GM19043 (cell line): ENCODE results near the gene IFT122.
"Not testable (repeated sequence)": the region's sequence is repeated elsewhere in the genome, so short reads cannot be mapped to it uniquely, and the experiment has no call there.

Experiments used
- ATAC-seq: cut with Tn5 transposase; IDR thresholded peaks from one replicate; pipeline ENCODE4 v1.9.1; 2021; ENCODE audit warnings: low read depth; ENCODE audit not compliant: unreplicated experiment

Gene IFT122

DNA sequence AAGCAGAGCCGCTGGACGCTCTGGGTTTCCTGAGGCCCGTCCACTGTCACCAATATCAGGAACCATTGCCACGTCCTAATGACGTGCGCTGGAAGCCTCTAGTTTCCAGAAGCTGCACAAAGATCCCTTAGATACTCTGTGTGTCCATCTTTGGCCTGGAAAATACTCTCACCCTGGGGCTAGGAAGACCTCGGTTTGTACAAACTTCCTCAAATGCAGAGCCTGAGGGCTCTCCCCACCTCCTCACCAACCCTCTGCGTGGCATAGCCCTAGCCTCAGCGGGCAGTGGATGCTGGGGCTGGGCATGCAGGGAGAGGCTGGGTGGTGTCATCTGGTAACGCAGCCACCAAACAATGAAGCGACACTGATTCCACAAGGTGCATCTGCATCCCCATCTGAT lies 91.7 kb downstream of the IFT122 start:
- ATAC-seq = no peak

DNA sequence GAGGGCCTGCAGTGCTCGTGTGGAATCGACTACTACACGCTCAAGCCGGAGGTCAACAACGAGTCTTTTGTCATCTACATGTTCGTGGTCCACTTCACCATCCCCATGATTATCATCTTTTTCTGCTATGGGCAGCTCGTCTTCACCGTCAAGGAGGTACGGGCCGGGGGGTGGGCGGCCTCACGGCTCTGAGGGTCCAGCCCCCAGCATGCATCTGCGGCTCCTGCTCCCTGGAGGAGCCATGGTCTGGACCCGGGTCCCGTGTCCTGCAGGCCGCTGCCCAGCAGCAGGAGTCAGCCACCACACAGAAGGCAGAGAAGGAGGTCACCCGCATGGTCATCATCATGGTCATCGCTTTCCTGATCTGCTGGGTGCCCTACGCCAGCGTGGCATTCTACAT lies 92.2 kb downstream of the IFT122 start:
- no peak for ATAC-seq

DNA sequence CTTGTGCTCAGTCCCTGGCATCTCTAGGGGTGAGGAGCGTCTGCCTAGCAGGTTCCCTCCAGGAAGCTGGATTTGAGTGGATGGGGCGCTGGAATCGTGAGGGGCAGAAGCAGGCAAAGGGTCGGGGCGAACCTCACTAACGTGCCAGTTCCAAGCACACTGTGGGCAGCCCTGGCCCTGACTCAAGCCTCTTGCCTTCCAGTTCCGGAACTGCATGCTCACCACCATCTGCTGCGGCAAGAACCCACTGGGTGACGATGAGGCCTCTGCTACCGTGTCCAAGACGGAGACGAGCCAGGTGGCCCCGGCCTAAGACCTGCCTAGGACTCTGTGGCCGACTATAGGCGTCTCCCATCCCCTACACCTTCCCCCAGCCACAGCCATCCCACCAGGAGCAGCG lies 93.4 kb downstream of the IFT122 start:
- no peak for ATAC-seq

DNA sequence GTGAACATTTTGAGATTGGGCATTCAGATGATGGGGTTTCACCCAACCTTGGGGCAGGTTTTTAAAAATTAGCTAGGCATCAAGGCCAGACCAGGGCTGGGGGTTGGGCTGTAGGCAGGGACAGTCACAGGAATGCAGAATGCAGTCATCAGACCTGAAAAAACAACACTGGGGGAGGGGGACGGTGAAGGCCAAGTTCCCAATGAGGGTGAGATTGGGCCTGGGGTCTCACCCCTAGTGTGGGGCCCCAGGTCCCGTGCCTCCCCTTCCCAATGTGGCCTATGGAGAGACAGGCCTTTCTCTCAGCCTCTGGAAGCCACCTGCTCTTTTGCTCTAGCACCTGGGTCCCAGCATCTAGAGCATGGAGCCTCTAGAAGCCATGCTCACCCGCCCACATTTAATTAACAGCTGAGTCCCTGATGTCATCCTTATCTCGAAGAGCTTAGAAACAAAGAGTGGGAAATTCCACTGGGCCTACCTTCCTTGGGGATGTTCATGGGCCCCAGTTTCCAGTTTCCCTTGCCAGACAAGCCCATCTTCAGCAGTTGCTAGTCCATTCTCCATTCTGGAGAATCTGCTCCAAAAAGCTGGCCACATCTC lies 94.5 kb downstream of the IFT122 start:
- no peak for ATAC-seq

DNA sequence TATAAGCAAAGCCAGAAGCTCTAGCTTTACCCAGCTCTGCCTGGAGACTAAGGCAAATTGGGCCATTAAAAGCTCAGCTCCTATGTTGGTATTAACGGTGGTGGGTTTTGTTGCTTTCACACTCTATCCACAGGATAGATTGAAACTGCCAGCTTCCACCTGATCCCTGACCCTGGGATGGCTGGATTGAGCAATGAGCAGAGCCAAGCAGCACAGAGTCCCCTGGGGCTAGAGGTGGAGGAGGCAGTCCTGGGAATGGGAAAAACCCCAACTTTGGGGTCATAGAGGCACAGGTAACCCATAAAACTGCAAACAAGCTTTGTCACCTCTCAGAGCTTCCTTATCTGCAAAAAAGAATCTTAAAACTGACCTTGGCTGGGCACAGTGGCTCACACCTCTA lies 95.1 kb downstream of the IFT122 start:
- no peak for ATAC-seq

DNA sequence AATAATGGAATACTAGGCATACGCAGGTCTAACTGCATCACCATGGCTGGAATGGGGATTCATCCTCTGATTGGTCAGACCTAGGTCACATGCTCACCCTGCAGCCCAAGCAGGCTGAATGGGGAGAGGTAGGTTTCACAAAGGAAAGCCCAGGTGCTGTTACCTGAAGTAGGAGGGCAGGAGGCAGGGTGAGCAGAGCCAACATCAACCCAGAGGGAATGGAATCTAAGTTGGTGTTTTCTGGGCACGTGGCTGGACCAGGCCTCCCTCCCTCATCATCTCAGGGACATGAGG lies 96.3 kb downstream of the IFT122 start:
- no peak for ATAC-seq

DNA sequence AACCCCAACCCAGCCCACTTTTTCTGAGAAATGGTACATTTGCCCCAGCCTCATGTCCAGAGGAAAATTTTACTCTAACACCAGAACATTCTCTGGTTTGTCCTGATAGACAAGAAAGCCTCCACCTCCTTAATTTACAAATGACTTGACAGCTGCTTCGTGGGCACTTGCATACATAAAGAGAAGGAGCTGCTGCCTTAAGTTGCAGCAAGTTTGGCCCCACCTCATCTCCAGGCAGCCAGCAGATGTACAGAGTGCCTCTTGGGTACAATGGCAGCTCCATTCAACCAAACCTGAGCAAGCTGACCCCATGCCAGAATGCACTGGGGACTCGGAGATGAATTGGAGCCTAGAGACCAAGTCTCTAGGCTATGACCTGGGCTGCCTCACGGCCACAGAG lies 96.8 kb downstream of the IFT122 start:
- ATAC-seq = no peak

DNA sequence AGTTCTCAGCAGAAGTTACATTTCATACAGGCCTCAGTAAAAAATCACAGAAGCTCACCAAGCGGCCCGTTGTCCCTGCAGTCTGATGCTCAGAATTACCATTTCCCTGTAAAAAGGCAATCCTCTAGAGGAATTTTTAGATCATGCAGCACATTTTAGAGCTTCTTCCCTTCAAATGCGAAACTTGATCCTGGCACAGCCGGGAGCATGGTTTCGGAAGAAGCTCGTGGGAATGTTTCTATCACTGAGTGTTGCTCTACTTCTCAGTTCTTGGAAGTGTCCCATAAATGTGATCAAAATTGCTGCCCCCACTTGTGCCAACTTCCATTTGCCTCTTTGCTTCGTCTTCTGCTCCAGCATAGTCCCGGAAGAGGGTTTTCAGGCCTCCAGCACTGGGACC lies 99.2 kb downstream of the IFT122 start:
- ATAC-seq = no peak

DNA sequence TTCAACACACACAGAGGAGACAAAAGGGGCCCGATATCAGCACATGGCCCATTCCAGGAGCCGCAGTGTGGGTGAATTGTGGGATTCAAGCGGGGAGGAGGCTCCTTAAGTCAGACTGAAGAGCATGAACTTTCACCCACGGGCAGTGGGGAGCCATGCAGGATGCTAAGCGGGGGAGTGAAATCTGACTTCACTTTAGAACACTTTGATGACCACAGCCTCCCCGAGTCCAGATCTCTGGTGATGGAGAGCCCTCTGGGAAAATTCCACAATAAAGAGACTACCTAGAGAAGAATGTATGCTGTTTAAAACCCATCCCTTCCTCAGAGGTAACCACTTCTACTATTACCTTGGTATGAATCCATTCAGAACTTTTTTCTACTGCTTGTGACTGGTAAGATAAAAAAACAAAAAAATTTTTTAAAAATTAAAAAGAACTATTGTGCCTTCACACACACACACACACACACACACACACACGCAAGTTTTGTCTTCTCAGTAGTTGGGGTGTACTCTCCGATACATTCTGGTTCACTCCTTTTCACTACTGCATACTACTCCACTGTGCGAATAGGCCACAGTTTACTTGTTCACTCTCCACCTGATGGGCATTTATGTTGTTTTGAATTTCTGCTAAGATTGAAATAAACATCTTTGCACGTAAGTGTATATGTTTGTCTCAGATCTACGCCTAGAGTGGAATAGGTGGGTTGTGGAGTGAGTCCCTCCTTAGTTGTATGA lies 100.9 kb downstream of the IFT122 start:
- no peak for ATAC-seq

DNA sequence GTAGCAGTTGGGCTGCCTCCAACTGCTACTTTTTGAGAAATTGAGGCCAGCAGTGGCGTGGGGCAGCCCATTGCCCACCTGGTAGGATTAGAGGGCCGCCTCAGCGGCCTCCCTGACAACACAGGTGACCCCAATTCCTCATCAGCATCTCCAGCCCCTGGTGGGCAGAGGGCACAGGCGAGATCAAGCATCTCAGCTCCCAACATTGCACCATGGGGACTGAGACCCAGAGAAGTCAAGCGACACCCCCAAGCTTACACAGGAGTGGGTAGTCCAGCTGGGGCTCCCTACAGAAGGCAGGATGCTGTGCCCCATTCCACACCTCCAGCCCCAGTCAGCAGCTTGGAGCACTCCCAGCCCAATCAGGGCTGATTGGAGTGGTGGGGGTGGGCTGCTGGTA lies 102.7 kb downstream of the IFT122 start:
- no peak for ATAC-seq

DNA sequence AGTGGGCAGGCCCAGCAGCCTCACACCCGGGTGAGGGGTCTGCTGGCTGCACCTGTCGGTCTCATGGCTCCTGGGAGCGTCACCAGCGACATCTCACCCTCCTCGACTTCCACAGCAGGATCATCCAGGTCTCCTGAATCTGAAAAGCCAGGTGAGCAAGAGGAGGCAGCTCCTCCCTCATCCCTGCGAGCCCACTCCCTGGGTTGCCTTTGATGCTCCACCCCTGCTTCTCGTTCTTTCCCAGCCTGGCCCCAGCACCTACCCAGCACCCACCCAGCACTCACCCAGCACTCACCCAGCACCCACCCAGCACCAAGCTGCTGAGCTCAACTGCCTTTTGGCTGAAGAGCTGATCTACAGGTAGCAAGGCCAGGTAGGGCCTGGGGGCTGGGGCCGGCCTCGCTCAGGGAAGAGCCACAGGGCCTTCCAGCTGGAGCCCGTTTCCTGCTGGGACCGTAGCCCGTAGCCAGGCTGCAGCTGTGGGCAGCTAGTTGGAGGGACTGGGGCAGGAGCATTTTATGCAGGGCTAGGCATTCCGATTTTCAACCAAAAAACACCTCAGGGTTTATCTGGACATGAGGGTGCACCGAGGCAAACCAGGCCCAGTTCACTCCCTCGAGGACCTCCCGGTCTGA lies 103.2 kb downstream of the IFT122 start, which contains the start of gene H1-8:
Gene H1-8 (plus strand): TSS at position 20 of the 635 bp plus-strand sequence. CDS start 44 bp downstream, at position 64.
- no peak for ATAC-seq

DNA sequence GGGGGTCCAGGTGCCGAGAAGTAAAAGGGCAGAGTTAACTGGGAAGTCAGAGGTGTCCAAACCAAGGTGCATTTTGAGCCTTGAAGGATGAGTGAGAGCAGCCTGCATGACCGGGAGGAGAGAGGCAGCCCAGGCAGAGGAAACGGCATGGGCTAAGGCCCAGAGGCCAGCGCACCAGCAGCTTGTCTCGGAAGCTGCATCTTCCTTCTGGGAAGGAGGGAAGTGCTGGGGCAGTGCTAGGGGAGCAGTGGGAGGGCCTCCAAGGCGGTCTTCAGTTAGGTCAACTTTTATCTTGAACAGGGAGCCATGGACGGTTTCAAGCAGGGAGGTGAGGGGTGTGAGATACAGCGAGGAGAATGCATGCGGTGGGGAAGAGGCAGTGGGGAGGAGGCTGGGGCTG lies 104.0 kb downstream of the IFT122 start:
- ATAC-seq = no peak

DNA sequence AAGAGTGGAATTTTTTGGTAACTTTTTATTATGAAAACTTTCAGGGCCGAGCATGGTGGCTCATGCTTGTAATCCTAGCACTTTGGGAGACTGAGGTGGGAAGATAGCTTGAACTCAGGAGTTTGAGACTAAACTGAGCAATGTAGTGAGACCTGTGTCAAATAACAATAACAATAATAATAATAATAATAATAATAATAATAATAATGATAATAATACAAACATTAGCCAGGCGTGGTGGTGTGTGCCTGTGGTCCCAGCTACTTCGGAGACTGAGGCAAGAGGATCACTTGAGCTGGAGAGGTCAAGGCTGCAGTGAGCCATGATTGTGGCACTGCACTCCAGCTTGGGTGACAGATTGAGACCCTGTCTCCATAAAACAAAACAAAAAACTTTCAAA lies 105.9 kb downstream of the IFT122 start:
- ATAC-seq = not testable (repeated sequence)

DNA sequence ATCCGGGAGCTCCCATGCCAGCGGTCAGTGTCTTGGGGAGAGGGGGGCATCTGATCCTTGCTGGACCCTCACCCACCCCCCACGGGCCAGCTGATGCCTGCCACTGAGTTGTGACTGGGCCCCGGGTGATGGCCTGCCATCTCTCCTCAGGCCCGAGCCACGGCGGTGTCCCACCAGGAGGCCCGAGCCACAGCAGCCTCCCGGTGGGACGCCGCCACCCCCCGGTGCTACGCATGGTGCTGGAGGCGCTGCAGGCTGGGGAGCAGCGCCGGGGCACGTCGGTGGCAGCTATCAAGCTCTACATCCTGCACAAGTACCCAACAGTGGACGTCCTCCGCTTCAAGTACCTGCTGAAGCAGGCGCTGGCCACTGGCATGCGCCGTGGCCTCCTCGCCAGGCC lies 107.2 kb downstream of the IFT122 start:
- ATAC-seq = no peak

DNA sequence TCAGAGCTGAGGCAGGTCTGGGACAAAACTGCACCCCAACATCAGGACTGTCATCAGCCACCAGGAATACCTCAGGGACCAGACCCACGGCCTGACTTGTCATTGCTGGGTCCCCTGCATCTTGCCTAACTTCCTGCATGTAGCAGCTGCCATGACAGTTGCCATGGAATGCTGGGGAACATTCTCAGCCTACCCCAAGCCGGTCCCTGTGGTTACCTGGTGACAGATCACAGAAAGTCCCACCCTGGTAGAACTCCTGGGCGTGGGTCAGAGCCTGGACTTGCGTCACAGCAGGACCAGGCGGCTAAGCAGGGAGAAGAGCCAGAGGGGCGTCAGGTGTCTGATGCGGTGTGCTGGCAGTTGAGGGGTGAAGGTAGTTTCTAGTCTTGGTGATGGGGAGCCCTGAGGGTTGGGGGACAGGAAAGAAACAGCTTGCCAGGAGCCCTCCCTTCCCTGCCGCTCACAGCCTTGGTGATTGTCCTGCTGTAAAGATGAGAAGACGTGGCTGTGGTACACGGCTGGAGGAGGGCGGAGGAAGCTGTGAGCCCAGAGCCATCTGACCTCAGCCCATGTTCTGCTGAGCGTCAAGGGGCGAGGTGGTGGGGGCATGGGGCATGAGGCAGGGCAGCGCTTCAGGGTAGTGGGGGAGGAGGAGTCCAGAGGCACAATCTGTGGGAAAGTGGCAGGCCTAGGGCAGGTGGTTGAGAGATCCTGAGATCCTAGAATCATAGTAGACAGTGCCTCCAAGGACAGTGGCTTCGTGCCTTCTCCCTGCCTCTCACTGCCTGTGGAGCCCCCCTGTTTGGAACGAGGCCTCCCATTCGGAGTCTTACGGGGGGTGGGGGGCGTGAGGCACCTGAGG lies 108.3 kb downstream of the IFT122 start:
- ATAC-seq = no peak

DNA sequence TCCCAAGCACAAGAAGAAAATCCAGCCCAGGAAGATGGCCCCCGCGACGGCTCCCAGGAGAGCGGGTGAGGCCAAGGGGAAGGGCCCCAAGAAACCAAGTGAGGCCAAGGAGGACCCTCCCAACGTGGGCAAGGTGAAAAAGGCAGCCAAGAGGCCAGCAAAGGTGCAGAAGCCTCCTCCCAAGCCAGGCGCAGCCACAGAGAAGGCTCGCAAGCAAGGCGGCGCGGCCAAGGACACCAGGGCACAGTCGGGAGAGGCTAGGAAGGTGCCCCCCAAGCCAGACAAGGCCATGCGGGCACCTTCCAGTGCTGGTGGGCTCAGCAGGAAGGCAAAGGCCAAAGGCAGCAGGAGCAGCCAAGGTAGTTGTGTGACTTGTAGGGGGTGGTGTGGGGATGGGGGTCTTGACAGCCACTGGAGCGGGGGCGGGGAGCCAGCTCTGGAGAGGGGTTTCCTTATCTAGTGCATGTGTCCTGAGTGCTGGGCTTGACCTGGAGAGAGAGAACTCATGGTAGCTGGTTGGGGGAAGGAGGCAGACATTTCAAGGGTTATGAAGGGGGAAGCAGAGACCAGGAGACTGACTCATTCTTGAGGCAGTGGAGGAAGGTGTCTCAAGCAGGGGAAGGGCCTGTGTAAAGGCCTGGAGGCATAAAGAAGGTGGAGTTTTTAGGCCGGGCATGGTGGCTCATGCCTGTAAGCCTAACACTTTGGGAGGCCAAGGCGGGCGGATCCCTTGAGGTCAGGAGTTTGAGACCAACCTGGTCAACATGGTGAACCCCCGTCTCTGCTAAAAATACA lies 109.2 kb downstream of the IFT122 start:
- ATAC-seq = no peak

DNA sequence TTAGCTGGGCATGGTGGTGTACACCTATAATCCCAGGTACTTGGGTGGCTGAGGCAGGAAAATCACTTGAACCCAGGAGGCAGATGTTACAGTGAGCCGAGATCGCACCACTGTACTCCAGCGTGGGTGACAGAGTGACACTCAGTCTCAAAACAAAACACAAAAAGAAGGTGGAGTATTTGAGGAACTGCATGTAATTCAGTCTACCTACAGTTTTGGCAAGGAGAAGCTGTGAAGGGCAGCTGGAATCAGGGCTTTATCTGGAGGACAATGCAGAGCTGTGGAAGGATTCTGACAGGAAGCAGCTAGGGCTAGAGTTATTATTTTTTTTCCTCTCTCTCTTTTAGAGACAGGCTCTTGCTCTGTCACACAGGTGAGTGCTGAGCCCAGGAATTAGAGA lies 109.8 kb downstream of the IFT122 start:
- ATAC-seq = no peak

DNA sequence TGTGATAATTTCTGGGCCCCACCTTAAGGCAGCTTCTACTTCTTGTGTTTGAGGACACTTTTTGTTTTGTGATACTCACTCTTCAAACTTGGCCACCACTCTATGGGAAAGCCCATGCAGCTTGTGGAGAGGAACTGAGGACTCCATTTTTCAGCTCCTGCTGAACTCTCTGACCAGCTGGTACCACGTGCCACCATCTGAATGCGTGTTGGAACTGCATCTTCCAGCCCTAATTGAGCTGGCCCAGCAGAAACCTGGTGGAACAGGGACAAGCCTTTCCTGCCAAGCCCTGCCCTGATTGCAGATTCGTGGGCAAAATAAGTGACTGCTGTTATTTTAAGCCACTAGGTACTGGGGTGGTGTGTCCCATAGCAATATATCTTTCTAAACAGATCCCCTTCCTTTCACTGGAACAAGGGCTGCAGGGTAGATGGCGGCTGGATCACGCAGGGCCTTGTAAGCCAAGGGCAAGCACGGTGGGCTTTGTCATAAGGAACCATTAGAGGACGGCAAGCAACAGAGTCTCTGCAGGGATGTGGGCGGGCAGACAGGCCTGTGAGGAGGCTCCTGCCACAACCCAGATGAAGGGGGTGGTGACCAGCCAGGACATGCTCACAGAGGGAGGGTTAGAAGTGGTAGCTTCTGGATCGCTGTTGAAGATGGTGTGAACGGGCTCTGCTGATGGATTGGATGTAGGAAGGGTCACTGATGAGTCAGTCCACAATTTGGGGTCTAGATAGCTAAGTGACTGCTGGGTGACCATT lies 112.4 kb downstream of the IFT122 start:
- ATAC-seq = no peak

DNA sequence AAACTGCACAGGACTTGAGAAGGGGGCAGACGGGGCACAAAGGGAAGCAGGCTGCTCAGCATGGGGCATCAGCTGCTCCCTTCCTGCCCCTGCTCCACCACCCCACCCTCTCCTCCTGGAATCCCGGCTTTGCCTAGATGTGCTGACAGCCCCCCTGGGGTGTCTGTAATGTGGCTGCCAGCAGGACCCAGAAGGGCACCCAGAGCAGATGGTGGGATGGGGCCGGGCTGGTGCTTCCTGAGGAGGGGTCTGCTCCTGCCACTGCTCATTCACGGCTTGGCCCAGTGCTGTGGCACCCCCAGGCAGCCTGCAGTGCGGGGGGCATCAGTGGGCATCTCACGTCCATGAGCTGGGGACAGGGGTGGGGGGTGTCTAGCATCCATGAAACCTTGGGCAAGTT lies 113.1 kb downstream of the IFT122 start:
- ATAC-seq = no peak

DNA sequence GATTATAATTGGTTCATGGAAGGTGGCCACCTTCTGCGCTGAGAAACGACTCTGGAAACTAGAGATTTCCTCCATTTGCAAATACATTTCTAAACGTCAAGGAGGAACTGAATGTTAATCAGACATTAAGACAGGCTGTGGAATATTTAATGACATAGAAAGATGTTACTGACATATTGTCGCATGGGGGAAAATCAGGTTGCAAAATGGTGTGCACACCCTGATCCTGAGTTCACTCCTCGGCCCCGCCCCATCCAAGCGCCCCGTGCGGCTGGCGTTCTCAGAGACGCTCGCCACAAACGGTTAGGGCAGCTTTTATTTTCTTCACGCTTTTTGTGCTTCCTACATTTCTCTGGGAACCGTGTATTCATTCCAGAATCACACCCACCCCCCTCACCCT lies 113.7 kb downstream of the IFT122 start:
- ATAC-seq = no peak
